Prostate gland (tissue), 2 donors: ENCODE data around the gene DPM3.

Experiments
- POLR2A ChIP-seq: fragments of 450-650 bp; IDR thresholded peaks from one replicate; pipeline ENCODE4 v1.6.1; 2016; ENCODE audit warnings: antibody characterized with exemption, mild to moderate bottlenecking
- POLR2AphosphoS5 ChIP-seq: sonication (generic); formaldehyde crosslinking; IDR thresholded peaks from one replicate; pipeline ENCODE4 v1.6.1; 2017; ENCODE audit warnings: antibody characterized with exemption
- TF ChIP-seq, protein P1 (sequence below), 4 experiments: fragments of 200-600 bp in 2 of 4; fragments of 450-650 bp in 2 of 4; sonication (generic) in 2 of 4; IDR thresholded peaks; 1 replicate in 3 of 4; 2 replicates in 1 of 4; pipeline ENCODE4 v1.5.1; 2016 to 2019; ENCODE audit warnings: antibody characterized with exemption in 4 of 4, mild to moderate bottlenecking in 2 of 4, moderate library complexity in 2 of 4

DNA sequence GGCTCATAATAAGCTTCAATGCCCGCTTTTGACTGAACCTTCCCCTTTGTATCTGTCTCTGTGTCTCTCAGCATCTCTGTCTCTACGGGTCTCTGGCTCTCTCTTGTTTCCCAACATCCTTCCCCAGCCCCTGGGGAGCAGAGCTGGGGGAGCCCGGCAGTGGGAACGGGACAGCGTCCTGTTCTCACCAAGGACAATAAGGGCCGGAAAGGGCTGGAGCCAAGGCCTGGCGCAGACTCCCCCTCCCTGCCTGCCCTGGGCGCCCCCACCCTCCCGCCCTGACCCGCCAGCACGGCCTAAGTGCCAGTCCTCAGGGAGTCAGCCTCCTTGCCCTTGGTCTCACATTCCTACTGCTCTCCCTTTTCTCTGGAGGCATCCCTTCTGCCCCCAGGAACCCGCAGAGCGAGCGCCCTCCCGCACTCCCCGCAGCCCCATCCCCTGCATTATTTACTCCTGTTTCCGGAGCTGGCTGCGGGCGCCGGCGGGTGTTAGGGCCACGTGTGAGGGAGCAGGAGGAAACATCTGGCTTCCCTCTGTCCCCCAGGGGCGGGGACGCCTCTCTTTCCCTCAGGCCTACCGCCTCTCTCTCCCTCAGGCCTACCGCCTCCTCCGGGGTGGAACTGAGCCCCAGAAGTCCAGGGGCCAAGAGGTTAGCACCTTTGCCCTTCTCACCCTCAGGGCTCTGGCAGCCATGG is 26.3 kb upstream of the DPM3 start:
- TF ChIP-seq POLR2A, result no peak
- TF ChIP-seq, protein P1, sequence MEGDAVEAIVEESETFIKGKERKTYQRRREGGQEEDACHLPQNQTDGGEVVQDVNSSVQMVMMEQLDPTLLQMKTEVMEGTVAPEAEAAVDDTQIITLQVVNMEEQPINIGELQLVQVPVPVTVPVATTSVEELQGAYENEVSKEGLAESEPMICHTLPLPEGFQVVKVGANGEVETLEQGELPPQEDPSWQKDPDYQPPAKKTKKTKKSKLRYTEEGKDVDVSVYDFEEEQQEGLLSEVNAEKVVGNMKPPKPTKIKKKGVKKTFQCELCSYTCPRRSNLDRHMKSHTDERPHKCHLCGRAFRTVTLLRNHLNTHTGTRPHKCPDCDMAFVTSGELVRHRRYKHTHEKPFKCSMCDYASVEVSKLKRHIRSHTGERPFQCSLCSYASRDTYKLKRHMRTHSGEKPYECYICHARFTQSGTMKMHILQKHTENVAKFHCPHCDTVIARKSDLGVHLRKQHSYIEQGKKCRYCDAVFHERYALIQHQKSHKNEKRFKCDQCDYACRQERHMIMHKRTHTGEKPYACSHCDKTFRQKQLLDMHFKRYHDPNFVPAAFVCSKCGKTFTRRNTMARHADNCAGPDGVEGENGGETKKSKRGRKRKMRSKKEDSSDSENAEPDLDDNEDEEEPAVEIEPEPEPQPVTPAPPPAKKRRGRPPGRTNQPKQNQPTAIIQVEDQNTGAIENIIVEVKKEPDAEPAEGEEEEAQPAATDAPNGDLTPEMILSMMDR (IDR thresholded peaks at IDR 0.05), result no peak
- TF ChIP-seq POLR2AphosphoS5, result no peak
